Activated CD4-positive, alpha-beta memory T cell treated with anti-CD3 and anti-CD28 coated beads, Interleukin-2, amount 10 ng/mL, durations not matched to agents 7 days and 5 days (primary cell): ENCODE data around the gene HMGCL. TPM values are rescaled to one million over a fixed set of nuclear protein-coding genes. Genes with fewer than 3 reads are reported as not detected.
"Not testable (repeated sequence)": the region's sequence is repeated elsewhere in the genome, so short reads cannot be mapped to it uniquely, and the experiment has no call there.

Experiments
- CTCF ChIA-PET: fragments of 350-600 bp; sonication (Branson Sonifier 250); formaldehyde crosslinking; loops from one replicate; lab custom pipeline; 2021; ENCODE audit warnings: antibody characterized with exemption, inconsistent platforms; lab: Charles Lee
- POLR2A ChIA-PET: fragments of 350-600 bp; sonication (Branson Sonifier 250); formaldehyde crosslinking; loops from one replicate; lab custom pipeline; 2021; ENCODE audit warnings: antibody characterized with exemption; lab: Charles Lee
- DNase-seq: peaks from one replicate; pipeline ENCODE4 v3.0.0-alpha.2; 2020
- H3K27ac Mint-ChIP-seq: one replicate; pipeline ENCODE4 v1.8.0; 2021; ENCODE audit warnings: mild to moderate bottlenecking, mixed read lengths
- H3K27me3 Mint-ChIP-seq: one replicate; pipeline ENCODE4 v1.8.0; 2021; ENCODE audit warnings: mixed read lengths
- H3K36me3 Mint-ChIP-seq: one replicate; pipeline ENCODE4 v1.8.0; 2021; ENCODE audit warnings: low read depth, mixed read lengths
- H3K4me1 Mint-ChIP-seq: one replicate; pipeline ENCODE4 v1.8.0; 2021; ENCODE audit warnings: mixed read lengths
- H3K4me3 Mint-ChIP-seq: one replicate; pipeline ENCODE4 v1.8.0; 2021; ENCODE audit warnings: mild to moderate bottlenecking, mixed read lengths
- H3K9me3 Mint-ChIP-seq: one replicate; pipeline ENCODE4 v1.8.0; 2021; ENCODE audit warnings: mixed read lengths
- total RNA-seq, 2 experiments: library from RNA; stranded (reverse); gene quantifications; one replicate each; pipeline ENCODE4 v1.2.3, GENCODE V29; 2021

HMGCL gene
- total RNA-seq, 2 experiments from 2014 or later: 33.5 to 35.7 TPM

DNA sequence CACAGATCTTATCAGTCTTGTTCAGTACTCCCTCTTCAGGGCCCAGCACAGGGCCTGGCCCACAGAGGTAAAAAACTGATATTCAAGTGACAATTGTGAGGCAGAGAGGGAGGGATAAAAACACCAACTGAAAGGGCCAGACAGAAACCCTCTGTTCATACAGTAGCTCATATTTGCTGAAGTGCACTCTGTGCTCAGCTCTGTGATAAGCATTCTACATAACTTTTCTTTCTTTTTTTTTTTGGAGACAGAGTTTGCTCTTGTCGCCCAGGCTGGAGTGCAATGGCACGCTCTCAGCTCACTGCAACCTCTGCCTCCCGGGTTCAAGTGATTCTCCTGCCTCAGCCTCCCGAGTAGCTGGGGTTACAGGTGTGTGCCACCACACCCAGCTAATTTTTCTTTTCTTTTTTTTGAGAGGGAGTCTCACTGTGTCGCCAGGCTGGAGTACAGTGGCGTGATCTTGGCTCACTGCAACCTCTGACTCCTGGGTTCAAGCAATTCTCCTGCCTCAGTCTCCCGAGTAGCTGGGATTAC is 22.4 kb downstream of the HMGCL start:
- not testable (repeated sequence) for H3K9me3 Mint-ChIP-seq, H3K27me3 Mint-ChIP-seq, DNase-seq
- CTCF ChIA-PET: interaction anchor here (1.2 to 4.4 kb wide), 6 partner anchors 7 to 111 kb away, joined by 3 to 39 read pairs (median 6); partner anchors contain the start of genes HMGCL and PITHD1
- peaks cover 20% of the 10 kb centered on the region for H3K36me3 Mint-ChIP-seq
- peak overlapping the region; percentile 19 for H3K27ac Mint-ChIP-seq
- peak overlapping the region; percentile 52 for H3K4me3 Mint-ChIP-seq
- peaks cover 27% of the 10 kb centered on the region for H3K4me1 Mint-ChIP-seq
- POLR2A ChIA-PET: interaction anchor here (0.8 to 5.9 kb wide), 8 partner anchors 8 to 733 kb away, joined by 3 to 84 read pairs (median 16); partner anchors contain the start of genes ELOA, HMGCL, LYPLA2 and PITHD1

DNA sequence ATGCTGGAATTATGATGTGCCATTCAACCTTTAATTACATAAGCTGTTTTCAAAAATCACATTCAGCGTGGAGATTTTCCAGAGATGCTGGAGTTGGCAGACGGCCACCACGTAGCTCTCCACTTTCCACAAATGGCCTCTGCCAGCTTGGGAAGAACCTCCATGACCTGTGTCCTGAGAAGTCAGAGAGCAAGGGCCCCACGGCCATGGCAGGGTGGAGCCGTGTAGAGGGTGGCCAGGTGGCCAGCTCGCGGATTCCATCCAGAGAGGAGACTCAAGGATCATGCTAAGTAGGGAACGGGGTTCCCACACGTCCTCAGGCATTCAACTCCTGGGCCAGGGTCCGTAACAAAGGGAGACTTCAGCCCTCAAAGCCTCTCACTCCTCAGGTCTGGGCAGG is 23.4 kb downstream of the HMGCL start:
- no peak overlapping the region for H3K27ac Mint-ChIP-seq
- H3K9me3 Mint-ChIP-seq: no peaks in the 10 kb centered on the region
- ChIA-PET POLR2A (interaction anchor here (1.1 to 5.9 kb wide), 13 partner anchors 9 to 174 kb away, joined by 4 to 84 read pairs (median 10); partner anchors contain the start of genes ELOA, HMGCL, LYPLA2 and PITHD1), CTCF (interaction anchor here (1.4 to 4.4 kb wide), 6 partner anchors 8 to 31 kb away, joined by 3 to 39 read pairs (median 8); partner anchors contain the start of gene PITHD1)
- no peaks in the 10 kb centered on the region for H3K27me3 Mint-ChIP-seq
- H3K36me3 Mint-ChIP-seq: peaks cover 28% of the 10 kb centered on the region
- H3K4me1 Mint-ChIP-seq: peaks cover 22% of the 10 kb centered on the region
- H3K4me3 Mint-ChIP-seq: peak overlapping the region; percentile 96
- DNase-seq: no peak

DNA sequence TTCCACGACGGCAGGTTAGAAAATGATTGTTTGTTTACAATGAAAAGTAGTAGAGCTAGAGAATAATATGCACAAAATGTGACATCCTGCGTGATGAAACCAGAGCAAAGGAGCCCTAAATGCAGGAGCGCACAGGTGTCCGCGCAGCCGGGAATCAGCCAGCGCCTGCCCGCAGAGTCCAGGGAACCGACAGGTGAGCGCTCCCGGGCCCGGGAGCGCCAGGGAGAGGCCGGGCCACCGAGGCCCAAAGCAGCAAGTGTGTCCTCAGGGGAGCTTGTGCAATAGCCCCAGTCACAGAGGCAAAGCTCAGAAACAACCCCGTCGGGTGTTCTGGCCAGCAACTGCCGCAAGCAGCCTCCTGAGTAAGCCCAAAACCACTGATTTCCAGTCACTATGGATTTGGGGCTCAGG is 23.9 kb downstream of the HMGCL start:
- Mint-ChIP-seq H3K36me3 (peaks cover 33% of the 10 kb centered on the region), H3K27me3 (no peaks in the 10 kb centered on the region), H3K4me1 (peaks cover 25% of the 10 kb centered on the region), H3K4me3 (peak overlapping the region; percentile 96), H3K9me3 (no peaks in the 10 kb centered on the region), H3K27ac (peak overlapping the region; percentile 61)
- no peak for DNase-seq
- ChIA-PET POLR2A (interaction anchor here (0.8 to 5.9 kb wide), 19 partner anchors 10 to 179 kb away, joined by 3 to 84 read pairs (median 7); partner anchors contain the start of genes ELOA, HMGCL, LYPLA2 and PITHD1), CTCF (interaction anchor here (1.3 to 4.4 kb wide), 8 partner anchors 9 to 262 kb away, joined by 3 to 39 read pairs (median 7); partner anchors contain the start of gene PITHD1)

DNA sequence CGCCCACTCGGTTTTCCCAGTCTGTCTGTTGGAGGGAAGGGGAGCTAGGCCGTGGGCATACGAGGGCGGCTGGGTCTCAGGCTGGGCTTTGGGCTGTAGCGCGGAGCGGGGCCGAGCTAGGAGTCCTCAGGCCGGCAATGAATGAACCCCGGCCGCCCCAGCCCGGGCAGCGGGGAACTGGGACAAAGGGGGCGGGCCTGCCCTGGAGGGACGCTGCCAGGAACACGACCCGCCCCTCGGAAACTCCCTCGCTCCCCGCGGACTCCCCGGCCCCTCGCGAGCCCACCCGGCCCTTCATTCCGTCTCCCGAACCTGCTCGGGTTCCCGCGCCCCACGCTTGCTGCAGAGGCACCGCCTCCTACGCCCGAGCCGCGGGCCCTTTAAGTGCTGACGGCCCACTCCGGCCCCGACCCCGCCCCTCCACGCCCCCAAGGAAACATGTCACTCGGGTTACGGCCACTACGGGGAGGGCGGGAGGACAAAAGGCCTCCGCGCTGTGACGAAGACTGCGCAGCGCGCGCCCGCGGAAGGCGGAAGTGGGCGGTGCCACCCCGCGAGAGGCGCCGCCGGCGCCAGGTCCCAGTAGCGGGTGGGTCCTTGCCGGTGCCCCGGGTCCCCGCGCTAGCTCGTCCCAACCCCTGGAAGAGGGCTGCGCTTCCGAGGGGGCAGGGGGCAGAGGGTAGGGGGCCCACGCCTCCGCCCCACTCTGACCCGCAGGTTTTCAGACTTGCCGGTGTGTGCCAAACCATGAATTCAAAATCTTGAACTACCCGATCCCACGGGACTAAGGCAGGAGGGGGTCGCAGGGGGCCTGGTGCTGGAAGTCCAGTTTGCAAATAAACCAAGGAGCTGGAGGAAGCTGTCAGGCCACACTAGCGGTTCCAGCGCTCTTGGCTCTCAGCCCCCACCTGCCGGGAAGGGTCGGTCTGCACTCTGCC is 24.6 kb downstream of the HMGCL start, which contains the start of gene GALE:
Gene GALE (minus strand): TSS at position 355 of the 938 bp plus-strand sequence. CDS start 1,747 bp downstream, outside the sequence.
- POLR2A ChIA-PET: interaction anchor here (0.6 to 5.9 kb wide), 20 partner anchors 10 to 180 kb away, joined by 3 to 84 read pairs (median 6); partner anchors contain the start of genes ELOA, HMGCL, LYPLA2 and PITHD1
- H3K36me3 Mint-ChIP-seq: peaks cover 33% of the 10 kb centered on the region
- DNase-seq: peak; percentile 98

DNA sequence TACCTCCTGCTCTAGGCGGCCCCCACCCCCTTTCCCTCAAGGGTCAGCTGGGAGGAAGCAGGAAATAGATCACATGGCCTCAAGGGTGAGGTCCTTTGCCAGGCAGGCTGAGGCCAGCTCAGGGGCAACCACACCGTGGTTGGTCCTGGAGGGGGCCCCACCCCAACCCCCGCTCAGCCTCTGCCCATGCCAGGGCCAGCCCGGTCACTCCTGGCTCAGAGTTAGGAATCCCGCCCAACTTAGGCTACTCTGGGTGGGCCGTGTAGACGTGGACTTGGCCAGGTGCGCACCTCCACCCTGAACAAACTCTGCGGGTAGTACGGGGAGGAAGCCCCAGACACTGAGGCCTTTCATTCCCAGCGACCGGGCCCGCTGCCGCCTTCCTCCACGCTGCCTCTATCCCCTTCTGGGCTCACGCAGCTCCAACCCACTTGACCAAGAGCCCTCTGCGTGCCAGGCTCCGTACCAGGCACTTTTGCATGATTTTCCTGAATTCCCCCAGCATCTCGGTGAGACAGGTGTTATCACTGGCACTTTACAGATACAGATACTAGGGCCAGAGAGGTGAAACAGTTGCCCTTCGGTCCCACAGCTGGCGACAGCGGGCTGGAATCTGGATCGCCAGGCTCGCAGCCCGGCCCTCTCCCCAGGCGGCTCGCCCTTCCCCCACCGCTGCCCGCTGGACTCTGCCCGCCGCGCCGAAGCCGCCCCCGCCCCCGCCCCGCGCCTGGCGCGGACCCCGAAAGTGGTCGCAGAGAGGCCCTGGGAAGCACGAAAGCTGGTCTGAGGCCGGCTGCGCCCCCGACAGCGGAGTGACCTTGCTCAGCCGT is 25.4 kb downstream of the HMGCL start:
- ChIA-PET POLR2A (interaction anchor here (0.6 to 5.9 kb wide), 12 partner anchors 8 to 271 kb away, joined by 3 to 84 read pairs (median 9); partner anchors contain the start of genes ELOA, HMGCL, LYPLA2 and PITHD1), CTCF (interaction anchor here (1.0 to 4.4 kb wide), 7 partner anchors 8 to 260 kb away, joined by 3 to 39 read pairs (median 3); no protein-coding TSS in a partner anchor)
- H3K4me3 Mint-ChIP-seq: peak overlapping the region; percentile 96
- H3K27ac Mint-ChIP-seq: peak overlapping the region; percentile 95
- H3K36me3 Mint-ChIP-seq: peaks cover 32% of the 10 kb centered on the region
- peaks cover 27% of the 10 kb centered on the region for H3K4me1 Mint-ChIP-seq
- DNase-seq: peak; percentile 68
- H3K9me3 Mint-ChIP-seq: no peaks in the 10 kb centered on the region
- no peaks in the 10 kb centered on the region for H3K27me3 Mint-ChIP-seq

More for the DNA sequence above, 24.6 kb downstream of the HMGCL start, which contains the start of gene GALE:
- CTCF ChIA-PET: interaction anchor here (1.3 to 4.4 kb wide), 8 partner anchors 9 to 261 kb away, joined by 3 to 39 read pairs (median 7); partner anchors contain the start of gene PITHD1
- H3K27me3 Mint-ChIP-seq: no peaks in the 10 kb centered on the region
- H3K9me3 Mint-ChIP-seq: no peaks in the 10 kb centered on the region
- peak within 1 kb of the TSS; percentile 95 for H3K27ac Mint-ChIP-seq
- peaks cover 25% of the 10 kb centered on the region for H3K4me1 Mint-ChIP-seq
- H3K4me3 Mint-ChIP-seq: peak within 1 kb of the TSS; percentile 96

DNA sequence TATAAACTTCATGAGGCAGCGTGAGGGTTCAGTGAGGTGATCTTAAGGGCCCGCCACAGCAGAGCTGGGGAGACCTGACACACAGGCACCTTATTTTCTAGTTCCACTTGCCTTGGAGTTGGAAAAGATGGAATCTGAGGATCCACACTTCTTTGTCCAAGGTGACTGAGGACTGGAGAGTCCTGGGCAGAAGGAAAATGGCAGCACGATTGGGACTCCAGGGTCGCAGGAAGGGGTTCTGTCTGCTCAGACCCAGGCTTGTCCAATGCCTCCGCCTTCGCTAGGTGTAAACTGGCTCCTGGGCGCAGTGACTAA is 26.0 kb downstream of the HMGCL start:
- Mint-ChIP-seq H3K4me1 (peaks cover 27% of the 10 kb centered on the region), H3K27me3 (no peaks in the 10 kb centered on the region), H3K4me3 (peak overlapping the region; percentile 96), H3K9me3 (no peaks in the 10 kb centered on the region), H3K27ac (peak overlapping the region; percentile 95), H3K36me3 (peaks cover 37% of the 10 kb centered on the region)
- ChIA-PET CTCF (interaction anchor here (0.5 to 4.4 kb wide), 8 partner anchors 7 to 312 kb away, joined by 3 to 39 read pairs (median 4); partner anchors contain the start of gene PITHD1), POLR2A (interaction anchor here (1.0 to 5.9 kb wide), 9 partner anchors 7 to 270 kb away, joined by 3 to 84 read pairs (median 12); partner anchors contain the start of genes HMGCL, LYPLA2, PITHD1 and PNRC2)
- no peak for DNase-seq

DNA sequence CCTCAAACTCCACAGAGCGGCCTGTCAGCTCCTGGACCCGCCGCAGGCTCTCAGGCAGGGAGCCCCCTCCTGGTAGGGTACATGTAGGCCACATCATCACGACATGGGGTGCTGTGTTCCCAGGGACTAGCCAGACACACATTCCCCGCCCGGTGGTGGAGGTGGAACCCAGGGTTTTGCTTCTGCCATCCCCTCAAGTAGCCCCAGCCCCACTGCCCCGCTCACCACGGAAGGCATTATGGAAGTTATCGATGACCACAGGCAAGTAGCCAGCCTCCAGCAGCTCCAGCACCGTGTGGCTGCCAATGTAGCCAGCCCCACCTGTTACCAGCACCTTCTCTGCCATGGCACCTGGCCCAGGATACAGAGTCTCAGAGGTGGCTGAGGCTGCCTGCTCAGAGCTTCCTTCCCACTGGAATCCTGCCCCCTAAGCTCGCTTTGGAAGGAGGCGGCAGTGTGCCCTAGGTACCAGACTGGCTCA is 26.5 kb downstream of the HMGCL start:
- Mint-ChIP-seq H3K27me3 (no peaks in the 10 kb centered on the region), H3K4me1 (peaks cover 27% of the 10 kb centered on the region), H3K9me3 (no peaks in the 10 kb centered on the region), H3K27ac (peak overlapping the region; percentile 95), H3K36me3 (peaks cover 38% of the 10 kb centered on the region), H3K4me3 (peak overlapping the region; percentile 96)
- ChIA-PET POLR2A (interaction anchor here (1.1 to 5.9 kb wide), 8 partner anchors 8 to 160 kb away, joined by 3 to 84 read pairs (median 20); partner anchors contain the start of genes HMGCL, LYPLA2, PITHD1 and PNRC2), CTCF (interaction anchor here (0.5 to 4.4 kb wide), 8 partner anchors 12 to 312 kb away, joined by 3 to 39 read pairs (median 4); partner anchors contain the start of gene PITHD1)
- DNase-seq: no peak

DNA sequence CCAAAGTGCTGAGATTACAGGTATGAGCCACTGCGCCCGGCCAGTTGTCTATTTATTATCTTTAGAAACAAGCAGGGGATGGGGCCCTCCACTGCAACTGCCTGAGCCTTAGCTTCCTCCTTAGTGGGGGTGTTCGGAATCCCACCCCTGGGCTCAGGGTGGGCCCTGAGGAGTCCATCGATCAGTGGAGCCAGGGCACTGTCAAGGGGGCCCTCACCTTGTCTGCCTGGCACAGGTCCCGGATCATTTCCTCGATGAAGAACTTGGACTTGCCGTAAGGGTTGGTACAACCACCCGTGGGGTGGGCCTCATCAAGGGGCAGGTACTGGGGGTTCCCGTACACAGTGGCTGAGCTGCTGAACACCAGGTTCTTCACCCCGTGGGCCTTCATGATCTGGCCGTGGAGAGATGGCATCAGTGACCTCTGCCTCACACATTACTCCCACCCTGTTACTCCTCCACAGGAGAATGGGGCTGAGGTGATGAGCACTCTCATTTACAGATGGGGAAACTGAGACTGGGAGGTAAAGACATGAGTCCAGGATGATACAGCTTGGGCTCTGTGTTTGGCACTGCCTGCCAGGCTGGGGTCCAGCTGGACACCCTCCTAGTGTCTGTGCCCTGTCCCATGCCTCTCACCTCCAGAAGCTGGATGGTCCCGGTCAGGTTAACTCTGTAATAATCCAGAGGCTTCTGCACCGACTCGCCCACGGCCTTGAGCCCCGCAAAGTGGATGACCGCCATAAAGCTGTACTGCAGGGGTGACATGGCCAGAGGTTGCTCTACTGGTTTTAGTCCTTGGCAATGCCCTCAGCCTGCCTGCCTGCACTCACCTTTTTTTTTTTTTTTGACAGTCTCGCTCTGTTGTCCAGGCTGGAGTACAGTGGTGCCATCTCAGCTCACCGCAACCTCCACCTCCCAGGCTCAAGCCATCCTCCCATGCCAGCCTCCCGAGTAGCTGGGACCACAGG is 27.5 kb downstream of the HMGCL start:
- Mint-ChIP-seq H3K4me3 (no peak overlapping the region), H3K27ac (no peak overlapping the region), H3K9me3 (no peaks in the 10 kb centered on the region), H3K27me3 (no peaks in the 10 kb centered on the region), H3K36me3 (peaks cover 42% of the 10 kb centered on the region), H3K4me1 (peaks cover 32% of the 10 kb centered on the region)
- no peak for DNase-seq
- POLR2A ChIA-PET: interaction anchor here (1.6 to 5.9 kb wide), 3 partner anchors 8 to 26 kb away, joined by 6 to 84 read pairs (median 12); partner anchors contain the start of gene LYPLA2
- CTCF ChIA-PET: interaction anchor here (0.8 to 1.8 kb wide), 5 partner anchors 15 to 26 kb away, joined by 3 to 7 read pairs (median 5); no protein-coding TSS in a partner anchor

DNA sequence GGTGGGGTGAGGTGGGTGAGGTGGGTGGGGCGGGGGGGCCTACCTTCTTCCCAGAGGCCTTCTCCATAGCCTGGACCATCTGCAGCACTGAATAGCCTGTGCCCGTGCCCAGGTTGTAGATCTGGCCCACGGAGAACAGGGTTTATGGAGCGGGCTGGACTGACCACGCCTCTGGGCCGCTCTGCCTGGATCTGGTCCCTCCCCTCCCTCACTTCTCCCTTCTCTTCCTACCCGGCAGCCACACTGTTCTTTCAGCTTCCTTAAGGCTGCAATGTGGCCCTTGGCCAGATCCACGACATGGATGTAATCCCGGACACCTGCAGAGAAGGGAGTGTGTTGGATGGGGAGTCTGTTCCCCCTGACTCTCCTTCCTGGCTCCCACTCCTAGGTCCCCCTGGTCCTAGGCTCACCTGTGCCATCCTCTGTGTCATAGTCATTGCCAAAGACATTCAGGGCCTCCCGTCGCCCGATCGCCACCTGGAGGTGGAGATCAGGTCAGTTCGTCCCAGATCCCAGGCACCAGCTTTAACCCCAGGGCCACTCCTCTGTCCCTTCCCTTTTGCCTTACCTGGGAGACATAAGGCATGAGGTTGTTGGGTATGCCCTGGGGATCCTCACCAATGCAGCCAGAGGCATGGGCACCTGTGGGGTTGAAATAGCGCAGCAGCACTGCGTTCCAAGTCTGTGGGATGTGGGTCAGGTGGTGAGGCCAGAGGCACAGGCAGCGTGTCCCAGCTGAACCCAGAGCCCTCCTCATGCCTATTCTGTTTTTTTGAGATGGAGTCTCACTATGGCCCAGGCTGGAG is 28.6 kb downstream of the HMGCL start:
- Mint-ChIP-seq H3K4me1 (peaks cover 35% of the 10 kb centered on the region), H3K4me3 (no peak overlapping the region), H3K27ac (no peak overlapping the region), H3K9me3 (no peaks in the 10 kb centered on the region), H3K36me3 (peaks cover 44% of the 10 kb centered on the region), H3K27me3 (no peaks in the 10 kb centered on the region)
- no peak for DNase-seq
- CTCF ChIA-PET: interaction anchor here (1.2 kb wide), 1 partner anchor 17 kb away, joined by 3 read pairs; no protein-coding TSS in a partner anchor
- POLR2A ChIA-PET: interaction anchor here (1.4 kb wide), 1 partner anchor 28 kb away, joined by 5 read pairs; the partner anchor contains the start of gene HMGCL
